NT2/D1 (cell line): ENCODE measurements around the gene C6orf132.

Source experiments
- SUZ12 ChIP-seq: IDR thresholded peaks from 2 replicates; pipeline ENCODE4 v1.6.1; 2011; ENCODE audit not compliant: insufficient read length, insufficient read depth; ENCODE audit errors: extremely low read depth
- ZNF274 ChIP-seq: IDR thresholded peaks from 2 replicates; pipeline ENCODE4 v1.6.1; 2011; ENCODE audit warnings: mild to moderate bottlenecking, low read depth, low read length

DNA sequence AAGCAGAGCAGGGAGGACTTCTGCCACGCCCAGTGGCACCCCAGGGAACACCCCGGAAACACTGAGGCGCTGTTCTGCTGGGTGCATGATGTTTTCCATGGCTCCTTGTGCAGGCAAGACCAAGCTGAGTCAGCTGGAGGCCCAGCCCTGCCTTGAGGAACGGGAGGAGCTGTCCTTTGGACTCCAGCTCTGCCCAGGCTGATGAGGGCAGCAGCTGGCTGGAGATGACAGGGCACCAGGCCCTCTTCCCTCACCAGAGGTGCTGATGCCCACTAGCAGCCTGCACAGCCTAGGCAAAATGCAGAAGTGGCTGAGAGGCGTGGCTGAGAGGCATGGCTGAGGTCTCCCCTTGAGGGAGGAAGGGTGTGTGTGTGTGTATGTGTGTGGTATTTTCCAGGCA lies 2.4 kb downstream of the C6orf132 start:
- TF ChIP-seq ZNF274 (no peak), SUZ12 (no peak)
